Activated B cell treated with CpG ODN at 0.5 μM for 24 hours (primary cell): ENCODE measurements around the gene TGFB2. TPM values are rescaled to one million over a fixed set of nuclear protein-coding genes. Genes with fewer than 3 reads are reported as not detected.

Source experiments
- ATAC-seq: fragments of 200-7000 bp; cut with Tn5 transposase; one replicate; pipeline ENCODE4 v1.10.0; 2021; ENCODE audit warnings: low read depth, mild to moderate bottlenecking, moderate library complexity
- CTCF ChIA-PET: fragments of 350-600 bp; sonication (Branson Sonifier 250); formaldehyde crosslinking; loops from one replicate; lab custom pipeline; 2021; ENCODE audit warnings: antibody characterized with exemption; lab: Charles Lee
- POLR2A ChIA-PET: fragments of 350-600 bp; sonication (Branson Sonifier 250); formaldehyde crosslinking; loops from one replicate; lab custom pipeline; 2021; ENCODE audit warnings: antibody characterized with exemption; lab: Charles Lee
- DNase-seq: peaks from one replicate; pipeline ENCODE4 v3.0.0; 2022
- H3K27ac Mint-ChIP-seq: one replicate; pipeline ENCODE4 v1.8.0; 2020; ENCODE audit warnings: mixed read lengths
- H3K27me3 Mint-ChIP-seq: one replicate; pipeline ENCODE4 v1.8.0; 2021; ENCODE audit warnings: mixed read lengths
- H3K36me3 Mint-ChIP-seq: one replicate; pipeline ENCODE4 v1.8.0; 2021; ENCODE audit warnings: low read depth, mixed read lengths
- H3K4me1 Mint-ChIP-seq: one replicate; pipeline ENCODE4 v1.8.0; 2021; ENCODE audit warnings: mixed read lengths
- H3K4me3 Mint-ChIP-seq: one replicate; pipeline ENCODE4 v1.8.0; 2020; ENCODE audit warnings: mild to moderate bottlenecking, mixed read lengths
- H3K9me3 Mint-ChIP-seq: one replicate; pipeline ENCODE4 v1.8.0; 2020; ENCODE audit warnings: mixed read lengths
- CTCF ChIP-seq: fragments of 200-600 bp; IDR thresholded peaks from one replicate; pipeline ENCODE4 v1.8.0; 2022; ENCODE audit warnings: antibody characterized with exemption, mild to moderate bottlenecking
- intact Hi-C: fragments of 100-400 bp; cut with micrococcal nuclease; formaldehyde crosslinking; loops from one replicate; pipeline ENCODE4 v1.15.1; 2024
- total RNA-seq: library from RNA; stranded (reverse); gene quantifications from 2 replicates; pipeline ENCODE4 v1.2.3, GENCODE V29; 2022

Gene TGFB2
- total RNA-seq, 1 donor from 2014 or later, result 1.6 TPM

GRCh38 chr1:218376722-218377121 lies 31.6 kb downstream of the TGFB2 start:
- Mint-ChIP-seq H3K27ac (no peak overlapping the region), H3K4me1 (peaks cover 19% of the 10 kb centered on the region), H3K27me3 (peaks cover 2% of the 10 kb centered on the region), H3K4me3 (no peak overlapping the region), H3K9me3 (no peaks in the 10 kb centered on the region), H3K36me3 (no peaks in the 10 kb centered on the region)
- ATAC-seq, result no peak
- POLR2A ChIA-PET, result no interaction called here
- no peak for DNase-seq
- CTCF ChIA-PET, result interaction anchor here (0.6 to 1.0 kb wide), 2 partner anchors 10 to 25 kb away, joined by 3 read pairs; no protein-coding TSS in a partner anchor
- TF ChIP-seq CTCF, result no peak
- intact Hi-C loops, result loop anchor here (1.0 kb wide), 2 partner anchors 25 to 29 kb away; no protein-coding TSS in a partner anchor

GRCh38 chr1:218377143-218377660 lies 32.1 kb downstream of the TGFB2 start:
- DNase-seq (peak; percentile 22), ATAC-seq (peak; percentile 91)
- Mint-ChIP-seq H3K36me3 (no peaks in the 10 kb centered on the region), H3K27me3 (peaks cover 3% of the 10 kb centered on the region), H3K4me3 (no peak overlapping the region), H3K4me1 (peaks cover 19% of the 10 kb centered on the region), H3K9me3 (no peaks in the 10 kb centered on the region), H3K27ac (no peak overlapping the region)
- POLR2A ChIA-PET, result no interaction called here
- no peak for TF ChIP-seq CTCF
- intact Hi-C loops, result loop anchor here (1.0 kb wide), 2 partner anchors 26 to 30 kb away; no protein-coding TSS in a partner anchor
- CTCF ChIA-PET, result interaction anchor here (0.6 to 1.0 kb wide), 2 partner anchors 11 to 25 kb away, joined by 3 read pairs; no protein-coding TSS in a partner anchor

- TF ChIP-seq CTCF, result no peak
- no peaks in the 10 kb centered on the region for H3K36me3 Mint-ChIP-seq
- ChIA-PET CTCF (no interaction called here), POLR2A (no interaction called here)
- H3K4me3 Mint-ChIP-seq, result no peak overlapping the region
- H3K27ac Mint-ChIP-seq, result no peak overlapping the region
- intact Hi-C loops, result no loop called here
- ATAC-seq (no peak), DNase-seq (no peak)
- peaks cover 12% of the 10 kb centered on the region for H3K27me3 Mint-ChIP-seq
- H3K9me3 Mint-ChIP-seq, result no peaks in the 10 kb centered on the region
- H3K4me1 Mint-ChIP-seq, result peaks cover 12% of the 10 kb centered on the region
Observed at GRCh38 chr1:218380125-218380977, 35.2 kb downstream of the TGFB2 start.

- H3K27ac Mint-ChIP-seq, result no peak overlapping the region
- intact Hi-C loops, result no loop called here
- ATAC-seq, result no peak
- H3K36me3 Mint-ChIP-seq, result no peaks in the 10 kb centered on the region
- no peak for TF ChIP-seq CTCF
- H3K4me1 Mint-ChIP-seq, result peaks cover 5% of the 10 kb centered on the region
- no peaks in the 10 kb centered on the region for H3K9me3 Mint-ChIP-seq
- no peak for DNase-seq
- H3K4me3 Mint-ChIP-seq, result no peak overlapping the region
- ChIA-PET POLR2A (no interaction called here), CTCF (no interaction called here)
- peaks cover 12% of the 10 kb centered on the region for H3K27me3 Mint-ChIP-seq
Observed at GRCh38 chr1:218382261-218382660, 37.1 kb downstream of the TGFB2 start.

GRCh38 chr1:218383051-218383450 lies 37.9 kb downstream of the TGFB2 start:
- Mint-ChIP-seq H3K27ac (no peak overlapping the region), H3K36me3 (no peaks in the 10 kb centered on the region), H3K4me1 (no peaks in the 10 kb centered on the region), H3K9me3 (no peaks in the 10 kb centered on the region), H3K27me3 (peaks cover 12% of the 10 kb centered on the region), H3K4me3 (no peak overlapping the region)
- ChIA-PET POLR2A (no interaction called here), CTCF (no interaction called here)
- ATAC-seq, result no peak
- no peak for DNase-seq
- TF ChIP-seq CTCF, result no peak
- intact Hi-C loops, result no loop called here
